ENCODE measurements around the gene SLC22A7.

The SLC22A7 gene

DNA sequence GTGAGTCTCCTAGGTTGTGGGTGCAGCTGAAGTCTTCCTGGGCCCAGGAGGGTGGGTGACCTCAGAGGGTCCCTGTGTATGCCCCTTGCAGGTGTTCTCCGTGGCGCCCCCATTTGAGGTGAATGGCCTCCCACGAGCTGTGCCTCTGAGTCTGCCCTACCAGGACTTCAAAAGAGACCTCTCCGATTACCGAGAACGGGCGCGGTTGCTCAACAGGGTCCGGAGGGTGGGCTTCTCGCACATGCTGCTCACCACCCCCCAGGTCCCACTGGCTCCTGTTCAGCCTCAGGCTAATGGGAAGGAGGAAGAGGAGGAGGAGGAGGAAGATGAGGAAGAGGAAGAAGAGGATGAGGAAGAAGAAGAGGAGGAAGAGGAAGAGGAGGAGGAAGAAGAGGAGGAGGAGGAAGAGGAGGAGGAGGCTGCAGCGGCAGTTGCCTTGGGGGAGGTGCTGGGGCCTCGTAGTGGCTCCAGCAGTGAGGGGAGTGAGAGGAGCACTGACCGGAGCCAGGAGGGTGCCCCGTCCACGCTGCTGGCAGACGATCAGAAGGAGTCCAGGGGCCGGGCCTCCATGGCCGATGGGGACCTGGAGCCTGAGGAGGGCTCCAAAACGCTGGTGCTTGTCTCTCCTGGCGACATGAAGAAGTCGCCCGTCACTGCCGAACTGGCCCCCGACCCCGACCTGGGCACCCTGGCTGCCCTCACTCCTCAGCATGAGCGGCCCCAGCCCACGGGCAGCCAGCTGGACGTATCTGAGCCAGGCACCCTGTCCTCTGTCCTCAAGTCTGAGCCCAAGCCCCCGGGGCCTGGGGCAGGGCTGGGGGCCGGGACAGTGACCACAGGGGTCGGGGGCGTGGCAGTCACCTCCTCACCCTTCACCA lies 15.2 kb upstream of the SLC22A7 start:
- no peak overlapping the region for H3K27ac ChIP-seq (ENCODE audit: low read length)
- no peaks in the 10 kb centered on the region for H3K9me3 ChIP-seq (ENCODE audit: insufficient read depth, low read length)
- TF ChIP-seq, protein P1, sequence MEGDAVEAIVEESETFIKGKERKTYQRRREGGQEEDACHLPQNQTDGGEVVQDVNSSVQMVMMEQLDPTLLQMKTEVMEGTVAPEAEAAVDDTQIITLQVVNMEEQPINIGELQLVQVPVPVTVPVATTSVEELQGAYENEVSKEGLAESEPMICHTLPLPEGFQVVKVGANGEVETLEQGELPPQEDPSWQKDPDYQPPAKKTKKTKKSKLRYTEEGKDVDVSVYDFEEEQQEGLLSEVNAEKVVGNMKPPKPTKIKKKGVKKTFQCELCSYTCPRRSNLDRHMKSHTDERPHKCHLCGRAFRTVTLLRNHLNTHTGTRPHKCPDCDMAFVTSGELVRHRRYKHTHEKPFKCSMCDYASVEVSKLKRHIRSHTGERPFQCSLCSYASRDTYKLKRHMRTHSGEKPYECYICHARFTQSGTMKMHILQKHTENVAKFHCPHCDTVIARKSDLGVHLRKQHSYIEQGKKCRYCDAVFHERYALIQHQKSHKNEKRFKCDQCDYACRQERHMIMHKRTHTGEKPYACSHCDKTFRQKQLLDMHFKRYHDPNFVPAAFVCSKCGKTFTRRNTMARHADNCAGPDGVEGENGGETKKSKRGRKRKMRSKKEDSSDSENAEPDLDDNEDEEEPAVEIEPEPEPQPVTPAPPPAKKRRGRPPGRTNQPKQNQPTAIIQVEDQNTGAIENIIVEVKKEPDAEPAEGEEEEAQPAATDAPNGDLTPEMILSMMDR (IDR thresholded peaks at IDR 0.05; ENCODE audit: low read depth, low read length): no peak
- no peak for TF ChIP-seq EZH2phosphoT487 (IDR thresholded peaks at IDR 0.05; ENCODE audit: low read depth)
- no peaks in the 10 kb centered on the region for H4K20me1 ChIP-seq (ENCODE audit: insufficient read depth, low read length)
- no peak overlapping the region for H3K9ac ChIP-seq (ENCODE audit: low read length)
- H3K79me2 ChIP-seq (ENCODE audit: low read length): no peaks in the 10 kb centered on the region
- peaks cover 14% of the 10 kb centered on the region; the same call in 1 of the 2 replicates for H3K27me3 ChIP-seq (ENCODE audit: low read depth, low read length)
- H3K36me3 ChIP-seq (replicated peaks; ENCODE audit: low read depth, low read length): no peaks in the 10 kb centered on the region
- H3K4me1 ChIP-seq (ENCODE audit: low read length): no peaks in the 10 kb centered on the region
- no peak overlapping the region for H3K4me2 ChIP-seq (ENCODE audit: low read length)
- no peak overlapping the region for H2AFZ ChIP-seq (ENCODE audit: low read depth, low read length)
- H3K4me3 ChIP-seq (ENCODE audit: low read length): no peak overlapping the region

DNA sequence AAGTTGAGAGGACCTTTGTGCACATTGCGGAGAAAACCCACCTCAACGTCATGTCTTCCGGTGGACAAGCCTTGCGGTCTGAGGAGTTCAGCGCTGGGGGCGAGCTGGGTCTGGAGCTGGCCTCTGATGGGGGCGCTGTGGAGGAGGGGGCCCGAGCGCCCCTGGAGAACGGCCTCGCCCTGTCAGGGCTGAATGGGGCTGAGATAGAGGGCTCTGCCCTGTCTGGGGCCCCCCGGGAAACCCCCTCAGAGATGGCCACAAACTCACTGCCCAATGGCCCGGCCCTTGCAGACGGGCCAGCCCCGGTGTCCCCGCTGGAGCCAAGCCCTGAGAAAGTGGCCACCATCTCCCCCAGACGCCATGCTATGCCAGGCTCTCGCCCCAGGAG lies 14.6 kb upstream of the SLC22A7 start:
- H3K4me2 ChIP-seq (ENCODE audit: low read length): no peak overlapping the region
- H3K4me3 ChIP-seq (ENCODE audit: low read length): no peak overlapping the region
- no peaks in the 10 kb centered on the region for H3K4me1 ChIP-seq (ENCODE audit: low read length)
- TF ChIP-seq EZH2phosphoT487 (IDR thresholded peaks at IDR 0.05; ENCODE audit: low read depth): no peak
- TF ChIP-seq, protein P1 (IDR thresholded peaks at IDR 0.05; ENCODE audit: low read depth, low read length): no peak
- no peak overlapping the region for H3K27ac ChIP-seq (ENCODE audit: low read length)
- H4K20me1 ChIP-seq (ENCODE audit: insufficient read depth, low read length): no peaks in the 10 kb centered on the region
- peaks cover 14% of the 10 kb centered on the region; the same call in 1 of the 2 replicates for H3K27me3 ChIP-seq (ENCODE audit: low read depth, low read length)
- no peak overlapping the region for H3K9ac ChIP-seq (ENCODE audit: low read length)
- H3K36me3 ChIP-seq (replicated peaks; ENCODE audit: low read depth, low read length): no peaks in the 10 kb centered on the region
- no peaks in the 10 kb centered on the region for H3K79me2 ChIP-seq (ENCODE audit: low read length)
- no peaks in the 10 kb centered on the region for H3K9me3 ChIP-seq (ENCODE audit: insufficient read depth, low read length)
- no peak overlapping the region for H2AFZ ChIP-seq (ENCODE audit: low read depth, low read length)

GRCh38 chr6:43283905-43284304 lies 14.2 kb upstream of the SLC22A7 start:
- Histone ChIP-seq H3K27me3 (ENCODE audit: low read depth, low read length) (peaks cover 14% of the 10 kb centered on the region; the same call in 1 of the 2 replicates), H3K4me2 (ENCODE audit: low read length) (no peak overlapping the region), H3K79me2 (ENCODE audit: low read length) (no peaks in the 10 kb centered on the region), H3K27ac (ENCODE audit: low read length) (no peak overlapping the region), H3K36me3 (replicated peaks; ENCODE audit: low read depth, low read length) (no peaks in the 10 kb centered on the region), H3K4me1 (ENCODE audit: low read length) (no peaks in the 10 kb centered on the region), H3K9me3 (ENCODE audit: insufficient read depth, low read length) (no peaks in the 10 kb centered on the region), H3K9ac (ENCODE audit: low read length) (no peak overlapping the region), H2AFZ (ENCODE audit: low read depth, low read length) (no peak overlapping the region), H3K4me3 (ENCODE audit: low read length) (no peak overlapping the region), H4K20me1 (ENCODE audit: insufficient read depth, low read length) (no peaks in the 10 kb centered on the region)
- no peak for TF ChIP-seq EZH2phosphoT487 (IDR thresholded peaks at IDR 0.05; ENCODE audit: low read depth)
- TF ChIP-seq, protein P1 (IDR thresholded peaks at IDR 0.05; ENCODE audit: low read depth, low read length): no peak

- Histone ChIP-seq H3K27ac (ENCODE audit: low read length) (no peak overlapping the region), H3K9me3 (ENCODE audit: insufficient read depth, low read length) (no peaks in the 10 kb centered on the region), H3K4me1 (ENCODE audit: low read length) (no peaks in the 10 kb centered on the region), H3K4me3 (ENCODE audit: low read length) (no peak overlapping the region), H3K4me2 (ENCODE audit: low read length) (no peak overlapping the region), H3K79me2 (ENCODE audit: low read length) (no peaks in the 10 kb centered on the region), H2AFZ (ENCODE audit: low read depth, low read length) (no peak overlapping the region), H3K36me3 (replicated peaks; ENCODE audit: low read depth, low read length) (no peaks in the 10 kb centered on the region), H3K9ac (ENCODE audit: low read length) (no peak overlapping the region), H4K20me1 (ENCODE audit: insufficient read depth, low read length) (no peaks in the 10 kb centered on the region), H3K27me3 (ENCODE audit: low read depth, low read length) (peaks cover 10% of the 10 kb centered on the region; the same call in 1 of the 2 replicates)
- TF ChIP-seq, protein P1 (IDR thresholded peaks at IDR 0.05; ENCODE audit: low read depth, low read length): no peak
- no peak for TF ChIP-seq EZH2phosphoT487 (IDR thresholded peaks at IDR 0.05; ENCODE audit: low read depth)
Measured at GRCh38 chr6:43284991-43285781, 12.9 kb upstream of the SLC22A7 start.

Measured in OCI-LY3 (cell line).